Measurements from ENCODE around the gene DDX51. TPM values are rescaled to one million over a fixed set of nuclear protein-coding genes. Genes with fewer than 3 reads are reported as not detected.
A peak's percentile ranks its signal among the peaks of the same experiment; 100 is the strongest.

DDX51 gene
- polyA plus RNA-seq, 1 experiment: 8.2 TPM

GRCh38 chr12:132155771-132156572, 11.9 kb upstream of the DDX51 start:
- no peaks in the 10 kb centered on the region for H3K27me3 ChIP-seq (ENCODE audit: control insufficient read depth, insufficient read depth, low read length)
- no peak for TF ChIP-seq CTCF (IDR thresholded peaks at IDR 0.05; ENCODE audit: insufficient read depth, low read depth, low read length)
- no peak overlapping the region for H3K4me3 ChIP-seq (ENCODE audit: low read depth, low read length)
- DNase-seq (ENCODE audit: low read depth): no peak
- ChIA-PET POLR2A (no interaction called here), CTCF (interaction anchor here (0.6 to 1.4 kb wide), 2 partner anchors 252 to 459 kb away, joined by 3 to 4 read pairs; no protein-coding TSS in a partner anchor)
- H3K36me3 ChIP-seq (ENCODE audit: control insufficient read depth, insufficient read depth, low read length): peaks cover 10% of the 10 kb centered on the region; the same call in 1 of the 2 replicates

GRCh38 chr12:132154941-132155770, 11.0 kb upstream of the DDX51 start:
- ChIA-PET CTCF (interaction anchor here (0.6 to 1.4 kb wide), 4 partner anchors 253 to 460 kb away, joined by 3 to 9 read pairs (median 4); no protein-coding TSS in a partner anchor), POLR2A (no interaction called here)
- Histone ChIP-seq H3K27me3 (ENCODE audit: control insufficient read depth, insufficient read depth, low read length) (no peaks in the 10 kb centered on the region), H3K4me3 (ENCODE audit: low read depth, low read length) (no peak overlapping the region), H3K36me3 (ENCODE audit: control insufficient read depth, insufficient read depth, low read length) (peaks cover 10% of the 10 kb centered on the region; the same call in 1 of the 2 replicates)
- TF ChIP-seq CTCF (IDR thresholded peaks at IDR 0.05; ENCODE audit: insufficient read depth, low read depth, low read length): no peak
- DNase-seq (ENCODE audit: low read depth): no peak

- POLR2A ChIA-PET: no interaction called here
- H3K36me3 ChIP-seq (ENCODE audit: control insufficient read depth, insufficient read depth, low read length): peaks cover 10% of the 10 kb centered on the region; the same call in 1 of the 2 replicates
- TF ChIP-seq CTCF (IDR thresholded peaks at IDR 0.05; ENCODE audit: insufficient read depth, low read depth, low read length): no peak
- H3K4me3 ChIP-seq (ENCODE audit: low read depth, low read length): no peak overlapping the region
- no peaks in the 10 kb centered on the region for H3K27me3 ChIP-seq (ENCODE audit: control insufficient read depth, insufficient read depth, low read length)
- CTCF ChIA-PET: interaction anchor here (0.6 to 3.8 kb wide), 31 partner anchors 8 to 1037 kb away, joined by 3 to 41 read pairs (median 4); no protein-coding TSS in a partner anchor
- DNase-seq (ENCODE audit: low read depth): no peak
Observed at GRCh38 chr12:132154341-132154761, 10.2 kb upstream of the DDX51 start.

- DNase-seq (ENCODE audit: low read depth): no peak
- no peaks in the 10 kb centered on the region for H3K27me3 ChIP-seq (ENCODE audit: control insufficient read depth, insufficient read depth, low read length)
- peak; percentile 98 for TF ChIP-seq CTCF (IDR thresholded peaks at IDR 0.05; ENCODE audit: insufficient read depth, low read depth, low read length)
- H3K36me3 ChIP-seq (ENCODE audit: control insufficient read depth, insufficient read depth, low read length): peaks cover 10% of the 10 kb centered on the region; the same call in 1 of the 2 replicates
- ChIA-PET POLR2A (no interaction called here), CTCF (interaction anchor here (0.6 to 3.8 kb wide), 33 partner anchors 9 to 1036 kb away, joined by 3 to 41 read pairs (median 4); no protein-coding TSS in a partner anchor)
- no peak overlapping the region for H3K4me3 ChIP-seq (ENCODE audit: low read depth, low read length)
Observed at GRCh38 chr12:132153501-132154340, 9.6 kb upstream of the DDX51 start.
